HG02938 (cell line): Measurements from ENCODE around the gene MGAT5.

Experiments
- ATAC-seq: cut with Tn5 transposase; IDR thresholded peaks from one replicate; pipeline ENCODE4 v1.9.1; 2021; ENCODE audit warnings: mild to moderate bottlenecking, moderate library complexity; ENCODE audit not compliant: unreplicated experiment

The MGAT5 gene

GRCh38 chr2:134253804-134254203 is at the start of gene MGAT5:
Gene MGAT5, plus strand, starts transcription at chr2:134254072. Its CDS starts 332 bp downstream, at chr2:134254404.
- ATAC-seq, result peak; percentile 2

- no peak for ATAC-seq
Observed at GRCh38 chr2:134205087-134205486, 48.8 kb upstream of the MGAT5 start.

- no peak for ATAC-seq
Observed at GRCh38 chr2:134206031-134206430, 47.8 kb upstream of the MGAT5 start.

- ATAC-seq, result no peak
Observed at GRCh38 chr2:134206573-134206972, 47.3 kb upstream of the MGAT5 start.

- ATAC-seq, result peak; percentile 66
Observed at GRCh38 chr2:134207589-134208209, 46.2 kb upstream of the MGAT5 start.

- ATAC-seq, result no peak
Observed at GRCh38 chr2:134208825-134209224, 45.0 kb upstream of the MGAT5 start.

GRCh38 chr2:134212746-134213145 is 41.1 kb upstream of the MGAT5 start:
- no peak for ATAC-seq

GRCh38 chr2:134216152-134216829 is 37.6 kb upstream of the MGAT5 start:
- no peak for ATAC-seq

GRCh38 chr2:134217351-134217750 is 36.5 kb upstream of the MGAT5 start:
- no peak for ATAC-seq

GRCh38 chr2:134217924-134218323 is 35.9 kb upstream of the MGAT5 start:
- peak; percentile 87 for ATAC-seq

GRCh38 chr2:134218414-134218813 is 35.5 kb upstream of the MGAT5 start:
- peak; percentile 17 for ATAC-seq

GRCh38 chr2:134218930-134219658 is 34.8 kb upstream of the MGAT5 start:
- peak; percentile 41 for ATAC-seq

- no peak for ATAC-seq
Observed at GRCh38 chr2:134220344-134220974, 33.4 kb upstream of the MGAT5 start.

- ATAC-seq, result no peak
Observed at GRCh38 chr2:134224005-134224404, 29.9 kb upstream of the MGAT5 start.

- ATAC-seq, result no peak
Observed at GRCh38 chr2:134225173-134225572, 28.7 kb upstream of the MGAT5 start.

- no peak for ATAC-seq
Observed at GRCh38 chr2:134225841-134226240, 28.0 kb upstream of the MGAT5 start.

GRCh38 chr2:134226601-134227000 is 27.3 kb upstream of the MGAT5 start:
- ATAC-seq, result no peak

GRCh38 chr2:134227666-134228065 is 26.2 kb upstream of the MGAT5 start:
- no peak for ATAC-seq

GRCh38 chr2:134228493-134228903 is 25.4 kb upstream of the MGAT5 start:
- ATAC-seq, result no peak

- ATAC-seq, result no peak
Observed at GRCh38 chr2:134229540-134229939, 24.3 kb upstream of the MGAT5 start.

GRCh38 chr2:134230885-134231284 is 23.0 kb upstream of the MGAT5 start:
- ATAC-seq, result no peak
